MM.1S (cell line): ENCODE data around the gene PTS.

Source experiments
- DNase-seq: peaks from one replicate; pipeline ENCODE4 v3.0.0-alpha.2; 2015
- H2AFZ ChIP-seq: fragments of 300-600 bp; sonication (generic); 2 replicates; pipeline ENCODE4 v1.6.0; 2016; ENCODE audit warnings: antibody characterized with exemption, low read length
- H3F3A ChIP-seq: fragments of 300-600 bp; sonication (generic); 2 replicates; pipeline ENCODE4 v1.6.1; 2016; ENCODE audit warnings: mild to moderate bottlenecking, antibody characterized with exemption, low read length, moderate library complexity, mixed read lengths; ENCODE audit not compliant: insufficient read depth
- H3K27ac ChIP-seq: fragments of 300-600 bp; sonication (generic); 2 replicates; pipeline ENCODE4 v1.5.1; 2016; ENCODE audit warnings: mild to moderate bottlenecking, low read length
- H3K27me3 ChIP-seq: fragments of 300-600 bp; sonication (generic); replicated peaks from 2 replicates; pipeline ENCODE4 v1.6.0; 2016; ENCODE audit warnings: low read length; ENCODE audit not compliant: insufficient read depth
- H3K36me3 ChIP-seq: fragments of 300-600 bp; sonication (generic); replicated peaks from 2 replicates; pipeline ENCODE4 v1.6.1; 2016; ENCODE audit warnings: mild to moderate bottlenecking, low read length, mixed read lengths; ENCODE audit not compliant: insufficient read depth
- H3K4me1 ChIP-seq: fragments of 300-600 bp; sonication (generic); 2 replicates; pipeline ENCODE4 v1.6.1; 2016; ENCODE audit warnings: low read length, mixed read lengths
- H3K4me2 ChIP-seq: fragments of 300-600 bp; sonication (generic); 2 replicates; pipeline ENCODE4 v1.6.0; 2016; ENCODE audit warnings: low read depth, low read length
- H3K4me3 ChIP-seq: fragments of 300-600 bp; sonication (generic); 2 replicates; pipeline ENCODE4 v1.5.1; 2016; ENCODE audit warnings: low read length, mixed read lengths
- H3K79me2 ChIP-seq: fragments of 300-600 bp; sonication (generic); 2 replicates; pipeline ENCODE4 v1.6.1; 2016; ENCODE audit warnings: mixed run types, low read length, mixed read lengths
- H3K9ac ChIP-seq: fragments of 300-600 bp; sonication (generic); 2 replicates; pipeline ENCODE4 v1.6.1; 2016; ENCODE audit warnings: low read length, mixed read lengths
- H3K9me2 ChIP-seq: fragments of 300-600 bp; sonication (generic); replicated peaks from 2 replicates; pipeline ENCODE4 v1.6.1; 2016; ENCODE audit warnings: mild to moderate bottlenecking, low read length, mixed read lengths; ENCODE audit not compliant: insufficient read depth
- H3K9me3 ChIP-seq: fragments of 300-600 bp; sonication (generic); replicated peaks from 2 replicates; pipeline ENCODE4 v1.6.1; 2016; ENCODE audit warnings: mild to moderate bottlenecking, low read length, mixed read lengths; ENCODE audit not compliant: insufficient read depth
- H4K20me1 ChIP-seq: fragments of 300-600 bp; sonication (generic); 2 replicates; pipeline ENCODE4 v1.6.1; 2016; ENCODE audit warnings: mild to moderate bottlenecking, low read length, moderate library complexity, mixed read lengths; ENCODE audit not compliant: insufficient read depth
- EZH2 ChIP-seq: fragments of 300-600 bp; sonication (generic); optimal IDR thresholded peaks from 2 replicates; pipeline ENCODE3; 2017; ENCODE audit warnings: low read depth, mild to moderate bottlenecking, antibody characterized with exemption, low read length, mixed read lengths
- EZH2phosphoT487 ChIP-seq: fragments of 300-600 bp; sonication (generic); IDR thresholded peaks from 2 replicates; pipeline ENCODE4 v1.6.1; 2018; ENCODE audit warnings: antibody characterized with exemption, low read length
- TF ChIP-seq, protein P1 (sequence below): fragments of 300-600 bp; sonication (generic); IDR thresholded peaks from 2 replicates; pipeline ENCODE4 v1.5.1; 2016; ENCODE audit warnings: antibody characterized with exemption, low read length, mixed read lengths

Gene PTS

DNA sequence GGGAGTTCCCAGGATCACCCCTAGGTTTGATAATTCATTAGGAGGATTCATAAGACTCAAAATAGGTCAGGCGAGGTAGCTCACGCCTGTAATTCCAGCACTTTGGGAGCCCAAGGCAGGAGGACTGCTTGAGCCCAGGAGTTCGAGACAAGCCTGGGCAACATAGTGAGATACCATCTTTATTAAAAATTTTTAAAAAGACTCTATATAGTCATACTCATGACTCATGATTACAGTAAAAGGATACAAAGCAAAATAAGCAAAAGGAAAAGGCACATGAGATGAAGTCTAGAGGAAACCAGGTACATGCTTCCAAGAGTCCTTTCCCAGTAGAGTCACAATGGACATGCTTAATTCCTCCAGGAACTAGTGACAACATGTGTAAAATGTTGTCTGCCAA, 13.9 kb upstream of the PTS start:
- TF ChIP-seq, protein P1, sequence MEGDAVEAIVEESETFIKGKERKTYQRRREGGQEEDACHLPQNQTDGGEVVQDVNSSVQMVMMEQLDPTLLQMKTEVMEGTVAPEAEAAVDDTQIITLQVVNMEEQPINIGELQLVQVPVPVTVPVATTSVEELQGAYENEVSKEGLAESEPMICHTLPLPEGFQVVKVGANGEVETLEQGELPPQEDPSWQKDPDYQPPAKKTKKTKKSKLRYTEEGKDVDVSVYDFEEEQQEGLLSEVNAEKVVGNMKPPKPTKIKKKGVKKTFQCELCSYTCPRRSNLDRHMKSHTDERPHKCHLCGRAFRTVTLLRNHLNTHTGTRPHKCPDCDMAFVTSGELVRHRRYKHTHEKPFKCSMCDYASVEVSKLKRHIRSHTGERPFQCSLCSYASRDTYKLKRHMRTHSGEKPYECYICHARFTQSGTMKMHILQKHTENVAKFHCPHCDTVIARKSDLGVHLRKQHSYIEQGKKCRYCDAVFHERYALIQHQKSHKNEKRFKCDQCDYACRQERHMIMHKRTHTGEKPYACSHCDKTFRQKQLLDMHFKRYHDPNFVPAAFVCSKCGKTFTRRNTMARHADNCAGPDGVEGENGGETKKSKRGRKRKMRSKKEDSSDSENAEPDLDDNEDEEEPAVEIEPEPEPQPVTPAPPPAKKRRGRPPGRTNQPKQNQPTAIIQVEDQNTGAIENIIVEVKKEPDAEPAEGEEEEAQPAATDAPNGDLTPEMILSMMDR: no peak
- TF ChIP-seq EZH2phosphoT487: no peak
- TF ChIP-seq EZH2: no peak
- DNase-seq: no peak
- H3K27me3 ChIP-seq: no peaks in the 10 kb centered on the region
- no peak overlapping the region for H3K4me2 ChIP-seq
- no peaks in the 10 kb centered on the region for H3F3A ChIP-seq
- H3K36me3 ChIP-seq: no peaks in the 10 kb centered on the region
- no peaks in the 10 kb centered on the region for H3K79me2 ChIP-seq
- H3K27ac ChIP-seq: no peak overlapping the region
- no peaks in the 10 kb centered on the region for H4K20me1 ChIP-seq
- no peak overlapping the region for H3K9ac ChIP-seq
- no peaks in the 10 kb centered on the region for H3K9me3 ChIP-seq
- H3K4me3 ChIP-seq: no peak overlapping the region
- peaks cover 6% of the 10 kb centered on the region; the same call in 1 of the 2 replicates for H3K4me1 ChIP-seq
- H3K9me2 ChIP-seq: no peaks in the 10 kb centered on the region
- no peak overlapping the region for H2AFZ ChIP-seq

- peaks cover 6% of the 10 kb centered on the region; the same call in 1 of the 2 replicates for H3K4me1 ChIP-seq
- DNase-seq: no peak
- H3K79me2 ChIP-seq: no peaks in the 10 kb centered on the region
- no peaks in the 10 kb centered on the region for H3K9me3 ChIP-seq
- no peak overlapping the region for H3K4me2 ChIP-seq
- no peaks in the 10 kb centered on the region for H3K9me2 ChIP-seq
- H3F3A ChIP-seq: no peaks in the 10 kb centered on the region
- no peaks in the 10 kb centered on the region for H3K36me3 ChIP-seq
- TF ChIP-seq EZH2phosphoT487 (no peak), EZH2 (no peak)
- TF ChIP-seq, protein P1: no peak
- no peak overlapping the region for H3K27ac ChIP-seq
- no peak overlapping the region for H3K9ac ChIP-seq
- H4K20me1 ChIP-seq: no peaks in the 10 kb centered on the region
- no peak overlapping the region for H2AFZ ChIP-seq
- no peak overlapping the region for H3K4me3 ChIP-seq
- no peaks in the 10 kb centered on the region for H3K27me3 ChIP-seq
Measured at GRCh38 chr11:112212710-112213109, 13.5 kb upstream of the PTS start.

DNA sequence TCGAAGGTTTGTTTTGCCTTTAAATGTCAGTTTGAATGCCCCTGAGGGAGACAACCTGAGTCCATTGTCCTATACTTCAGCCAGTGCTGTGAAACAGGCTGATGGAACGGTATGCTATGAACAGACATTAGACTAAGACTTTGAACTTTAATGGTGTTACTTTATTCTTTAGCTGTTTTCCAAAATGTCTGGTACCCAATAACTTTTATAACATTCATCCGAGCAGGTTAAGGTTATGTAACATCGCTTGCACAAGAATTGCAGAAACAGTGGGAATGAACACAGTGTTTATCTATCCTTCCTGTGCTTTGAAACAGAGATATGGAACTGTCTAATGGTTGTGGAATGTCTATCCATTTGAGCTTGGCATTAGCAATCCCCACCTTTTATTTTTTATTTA, 12.5 kb upstream of the PTS start:
- Histone ChIP-seq H3K9me3 (no peaks in the 10 kb centered on the region), H4K20me1 (no peaks in the 10 kb centered on the region), H3K79me2 (no peaks in the 10 kb centered on the region), H3K27me3 (no peaks in the 10 kb centered on the region), H3K4me2 (no peak overlapping the region), H3K9me2 (no peaks in the 10 kb centered on the region), H3K4me1 (peaks cover 6% of the 10 kb centered on the region; the same call in 1 of the 2 replicates), H2AFZ (no peak overlapping the region), H3K9ac (no peak overlapping the region), H3K4me3 (no peak overlapping the region), H3F3A (no peaks in the 10 kb centered on the region), H3K27ac (no peak overlapping the region), H3K36me3 (no peaks in the 10 kb centered on the region)
- no peak for TF ChIP-seq EZH2
- TF ChIP-seq EZH2phosphoT487: no peak
- TF ChIP-seq, protein P1: no peak
- DNase-seq: no peak
